Measurements from ENCODE around the gene REEP3.

DNA sequence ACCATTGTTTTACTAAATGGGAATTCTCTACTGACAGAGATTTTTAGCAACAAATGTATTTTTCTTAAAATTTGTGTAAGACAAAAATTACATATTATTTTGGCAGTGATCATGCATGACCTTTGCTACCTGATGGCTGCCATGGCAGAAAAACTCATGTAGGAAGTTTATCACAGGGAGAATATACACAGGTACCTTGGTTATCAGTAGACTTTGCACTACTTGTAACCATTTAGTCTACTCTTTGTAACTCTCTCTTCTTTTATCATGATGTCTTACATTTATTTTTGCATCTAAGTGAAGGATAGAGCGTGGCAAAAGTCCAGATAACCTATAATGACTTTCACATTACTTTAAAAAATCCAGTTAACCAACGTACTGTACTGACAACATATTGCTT is 34.1 kb downstream of the REEP3 start:
- TF ChIP-seq EP300 (IDR thresholded peaks at IDR 0.05): no peak
- TF ChIP-seq, protein P1, sequence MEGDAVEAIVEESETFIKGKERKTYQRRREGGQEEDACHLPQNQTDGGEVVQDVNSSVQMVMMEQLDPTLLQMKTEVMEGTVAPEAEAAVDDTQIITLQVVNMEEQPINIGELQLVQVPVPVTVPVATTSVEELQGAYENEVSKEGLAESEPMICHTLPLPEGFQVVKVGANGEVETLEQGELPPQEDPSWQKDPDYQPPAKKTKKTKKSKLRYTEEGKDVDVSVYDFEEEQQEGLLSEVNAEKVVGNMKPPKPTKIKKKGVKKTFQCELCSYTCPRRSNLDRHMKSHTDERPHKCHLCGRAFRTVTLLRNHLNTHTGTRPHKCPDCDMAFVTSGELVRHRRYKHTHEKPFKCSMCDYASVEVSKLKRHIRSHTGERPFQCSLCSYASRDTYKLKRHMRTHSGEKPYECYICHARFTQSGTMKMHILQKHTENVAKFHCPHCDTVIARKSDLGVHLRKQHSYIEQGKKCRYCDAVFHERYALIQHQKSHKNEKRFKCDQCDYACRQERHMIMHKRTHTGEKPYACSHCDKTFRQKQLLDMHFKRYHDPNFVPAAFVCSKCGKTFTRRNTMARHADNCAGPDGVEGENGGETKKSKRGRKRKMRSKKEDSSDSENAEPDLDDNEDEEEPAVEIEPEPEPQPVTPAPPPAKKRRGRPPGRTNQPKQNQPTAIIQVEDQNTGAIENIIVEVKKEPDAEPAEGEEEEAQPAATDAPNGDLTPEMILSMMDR (IDR thresholded peaks at IDR 0.05): no peak

All from esophagus muscularis mucosa (tissue), 3 donors.